AML-193 (cell line): ENCODE data around the gene PTPN20.
"Not testable (repeated sequence)": the region's sequence is repeated elsewhere in the genome, so short reads cannot be mapped to it uniquely, and the experiment has no call there.

Experiments used
- DNase-seq, 2 experiments: peaks; one replicate each; lab custom pipeline; 2025; lab: John Stamatoyannopoulos, UW

The PTPN20 gene

DNA sequence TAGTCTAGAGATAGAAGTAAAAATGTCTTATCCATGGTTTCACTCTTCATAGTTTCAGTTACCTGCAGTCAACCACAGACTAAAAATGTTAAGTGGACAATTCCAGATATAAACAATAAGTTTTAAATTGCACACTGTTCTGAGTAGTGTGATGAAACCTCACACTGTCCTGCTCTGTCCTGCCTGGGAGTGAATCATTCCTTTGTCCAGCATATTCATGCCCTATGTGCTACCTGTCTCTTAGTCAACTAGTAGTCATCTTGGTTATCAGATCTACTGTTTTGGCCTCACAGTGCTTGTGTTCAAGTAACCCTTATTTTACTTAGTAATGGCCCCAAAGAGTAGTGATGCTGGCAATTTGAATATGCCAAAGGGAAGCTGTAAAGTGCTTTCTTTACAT is 49.5 kb downstream of the PTPN20 start:
- not testable (repeated sequence) for DNase-seq

DNA sequence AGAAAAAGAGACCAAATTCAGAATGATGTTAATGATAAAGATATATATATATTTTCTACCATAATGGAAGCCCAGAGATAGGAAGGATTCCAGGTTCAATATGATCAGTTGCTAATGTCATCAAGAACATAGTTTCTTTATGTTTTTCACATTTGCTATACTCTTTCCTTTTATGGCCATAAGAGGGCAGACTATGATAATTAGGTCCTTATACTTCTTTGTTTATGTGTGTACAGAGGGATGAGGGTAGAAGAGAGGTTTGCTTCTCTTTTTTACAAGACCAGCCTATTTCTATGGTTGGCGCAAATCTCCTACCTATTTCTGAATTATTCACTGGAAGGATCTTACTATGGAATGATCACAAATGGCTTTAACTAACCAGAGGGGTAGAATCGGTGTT is 52.1 kb downstream of the PTPN20 start:
- DNase-seq = not testable (repeated sequence)

DNA sequence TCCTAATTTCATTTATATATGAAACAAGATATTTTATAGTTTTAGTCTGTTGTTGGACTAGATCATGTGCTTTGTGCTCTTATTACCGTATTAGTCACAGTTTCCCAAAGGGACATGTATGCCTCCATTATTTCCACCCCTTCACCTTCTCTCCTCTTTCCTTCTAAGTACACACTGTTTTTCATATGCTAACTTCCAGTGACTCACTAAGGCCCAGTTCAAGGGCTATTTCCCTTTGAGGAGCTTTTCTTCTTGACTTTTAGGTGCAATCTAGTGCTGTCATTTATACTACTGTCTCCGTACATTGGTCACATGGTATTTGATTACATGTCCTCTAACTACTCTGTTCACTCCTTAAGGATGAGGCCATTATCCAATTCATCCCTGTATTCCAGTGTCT is 55.8 kb downstream of the PTPN20 start:
- not testable (repeated sequence) for DNase-seq

DNA sequence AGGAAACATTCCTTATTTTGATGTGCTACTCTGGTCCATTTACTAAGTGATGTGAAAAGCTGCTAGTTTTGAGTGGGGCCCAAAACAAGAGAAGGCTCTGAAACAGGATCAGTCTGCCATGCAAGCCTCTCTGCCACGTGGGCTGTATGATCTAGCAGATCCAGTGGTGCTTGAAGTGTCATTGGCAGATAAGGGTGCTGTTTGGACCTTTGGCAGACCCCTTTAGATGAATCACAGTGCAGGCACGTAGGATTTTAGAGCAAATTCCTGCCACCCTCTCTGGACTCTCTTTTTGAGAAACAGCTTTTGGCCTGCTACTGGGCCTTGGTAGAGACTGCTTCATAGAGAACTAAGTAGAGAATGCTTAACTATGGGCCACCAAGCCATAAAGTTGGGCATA is 69.0 kb downstream of the PTPN20 start:
- DNase-seq = not testable (repeated sequence)

DNA sequence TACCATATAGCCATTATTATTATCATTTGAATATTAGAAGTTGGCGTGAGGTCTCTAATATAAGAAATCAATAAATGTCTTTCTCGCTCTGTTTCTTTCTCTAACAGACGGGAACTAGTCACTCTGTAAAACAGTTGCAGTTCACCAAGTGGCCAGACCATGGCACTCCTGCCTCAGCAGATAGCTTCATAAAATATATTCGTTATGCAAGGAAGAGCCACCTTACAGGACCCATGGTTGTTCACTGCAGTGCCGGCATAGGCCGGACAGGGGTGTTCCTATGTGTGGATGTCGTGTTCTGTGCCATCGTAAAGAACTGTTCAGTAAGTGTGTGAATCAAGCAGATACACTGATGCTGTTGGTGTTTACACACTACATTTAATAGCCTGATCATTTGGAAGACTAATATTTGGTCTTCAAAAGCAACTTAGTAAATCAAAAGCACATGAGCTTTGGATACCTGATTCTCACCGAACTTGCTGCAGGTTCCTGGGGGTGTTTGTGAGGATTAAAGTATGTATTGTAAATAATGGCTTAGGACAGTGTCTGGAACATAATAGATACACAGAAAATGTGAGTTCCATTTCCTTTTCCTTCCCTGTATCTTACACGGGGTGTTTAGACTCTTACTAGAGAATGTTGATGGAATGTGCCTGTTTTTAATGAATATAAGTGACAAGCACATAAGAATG is 76.2 kb downstream of the PTPN20 start:
- not testable (repeated sequence) for DNase-seq

DNA sequence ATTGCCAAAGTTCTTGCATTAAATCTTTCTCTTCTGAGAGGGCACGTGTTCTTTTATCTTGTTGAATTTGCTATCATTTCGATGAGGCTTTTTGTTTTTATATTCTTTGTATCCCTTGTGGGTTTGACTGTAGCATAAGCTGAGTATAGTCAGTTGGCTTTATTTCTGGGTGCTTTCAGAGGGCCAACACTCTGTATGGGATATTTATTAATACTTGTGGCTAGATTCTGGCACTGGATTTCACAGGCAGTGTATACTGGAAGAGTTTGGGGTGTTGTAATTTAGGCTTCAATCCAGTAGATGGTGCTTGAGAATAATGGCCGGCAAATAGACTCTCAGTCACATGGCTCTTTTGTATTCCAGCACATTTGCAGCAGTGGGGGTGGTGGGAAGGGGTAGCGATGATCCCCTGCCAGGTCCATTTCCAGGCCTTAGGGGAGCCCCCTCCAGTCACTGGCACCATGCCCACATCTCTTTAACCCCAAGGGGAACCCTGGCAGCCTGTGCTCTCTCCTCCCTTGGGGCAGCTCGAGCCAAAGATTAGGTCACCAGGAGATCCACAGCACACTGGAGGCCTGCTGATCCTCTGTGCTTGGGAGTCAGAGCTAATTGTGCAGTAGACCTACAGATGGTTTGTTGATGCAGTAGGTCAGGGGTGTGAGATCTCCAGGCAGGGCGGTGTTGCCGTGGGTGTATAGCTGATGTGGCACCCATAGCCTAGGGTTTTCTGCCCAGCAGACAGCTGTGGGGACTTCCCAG is 81.8 kb downstream of the PTPN20 start:
- DNase-seq = peak; percentile 36 to 49

DNA sequence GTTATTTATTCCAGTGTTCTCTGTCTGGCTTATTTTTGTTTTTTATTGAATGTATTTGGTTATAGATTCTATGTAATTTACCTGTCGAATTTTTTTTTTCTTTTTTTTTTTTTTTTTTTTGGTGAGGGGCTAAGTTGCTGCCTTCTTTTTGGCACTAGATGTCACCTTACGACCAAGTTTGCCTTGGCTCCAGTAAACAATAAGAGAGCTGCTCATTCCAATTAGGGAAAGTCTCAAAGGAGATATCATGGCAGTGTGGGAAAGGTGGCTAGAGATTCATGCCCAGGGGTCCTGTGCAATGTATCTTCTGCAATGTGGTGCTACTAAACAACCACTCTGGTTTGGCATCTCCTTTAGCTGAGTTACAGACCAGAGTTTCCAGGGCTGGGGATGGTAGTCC is 84.0 kb downstream of the PTPN20 start:
- DNase-seq = no peak

DNA sequence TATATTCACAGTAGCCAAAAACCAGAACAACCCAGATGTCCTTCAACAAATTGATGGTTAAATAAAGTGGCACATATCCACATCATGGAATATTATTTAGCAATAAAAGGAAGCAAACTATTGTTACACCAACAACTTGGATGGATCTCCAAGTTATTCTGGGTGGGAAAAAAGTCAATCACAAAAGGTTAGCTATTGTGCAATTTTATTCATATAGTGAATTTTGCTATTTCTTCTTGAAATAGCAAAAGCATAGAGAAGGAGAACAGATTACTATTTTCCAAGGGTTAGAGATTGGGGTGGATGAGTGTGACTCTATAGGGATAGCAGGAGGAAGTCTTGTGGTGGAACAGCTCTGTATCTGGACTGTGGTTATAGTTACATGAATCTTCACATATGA is 87.0 kb downstream of the PTPN20 start:
- no peak for DNase-seq

DNA sequence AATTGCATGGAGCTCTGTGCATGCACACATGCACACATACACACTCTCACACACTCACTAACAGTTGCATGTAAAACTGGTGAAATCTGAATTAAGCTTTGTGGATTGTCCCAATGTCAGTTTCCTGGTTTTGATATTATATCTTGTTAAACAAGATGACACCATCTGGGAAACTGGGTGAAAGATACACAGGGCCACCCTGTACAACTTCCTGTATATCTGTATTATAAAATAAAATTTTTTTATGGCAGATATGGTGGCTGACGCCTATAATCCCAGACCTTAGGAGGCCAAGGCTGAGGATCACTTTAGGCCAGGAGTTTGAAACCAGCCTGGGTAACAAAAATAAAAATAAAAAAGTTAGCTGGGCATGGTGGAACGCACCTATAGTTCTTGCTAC is 87.4 kb downstream of the PTPN20 start:
- DNase-seq = no peak

DNA sequence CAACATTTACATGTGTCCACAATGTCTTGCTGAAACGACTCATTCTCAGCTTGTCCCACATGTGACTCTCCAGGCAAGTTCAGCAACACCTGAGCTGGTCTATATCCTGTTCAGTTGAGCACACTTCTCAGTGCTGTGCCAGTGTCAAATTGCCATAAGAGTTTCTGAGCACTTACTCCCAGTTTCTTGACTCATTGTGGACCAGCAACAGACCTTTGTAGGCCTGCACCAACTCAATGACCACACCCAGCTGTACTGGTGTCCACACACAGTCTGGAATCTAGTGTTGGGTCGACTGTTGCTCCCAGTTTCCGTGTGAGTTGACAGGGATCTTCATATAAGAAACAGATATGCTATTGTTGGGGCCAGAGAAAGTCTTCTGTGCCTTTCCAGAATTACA is 88.0 kb downstream of the PTPN20 start:
- no peak for DNase-seq

DNA sequence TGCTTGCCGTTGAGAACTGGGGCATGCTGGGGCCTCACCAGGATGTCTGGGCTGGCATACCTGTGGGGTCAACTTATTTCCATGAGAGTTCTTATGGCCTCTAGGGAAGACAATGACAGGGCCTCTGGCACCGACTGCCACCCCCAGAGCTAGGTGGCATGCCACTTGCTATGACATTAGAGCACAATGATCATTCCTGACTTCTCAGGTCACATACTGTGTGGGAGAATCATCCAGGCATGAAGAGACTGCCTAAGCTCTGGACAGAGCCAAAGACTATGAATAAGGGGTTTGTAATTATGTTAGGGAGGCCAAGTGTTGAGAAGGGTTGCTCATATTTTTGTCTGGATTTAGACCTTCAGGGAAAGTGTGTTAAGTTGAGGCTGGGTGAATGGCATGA is 97.5 kb downstream of the PTPN20 start:
- no peak for DNase-seq

DNA sequence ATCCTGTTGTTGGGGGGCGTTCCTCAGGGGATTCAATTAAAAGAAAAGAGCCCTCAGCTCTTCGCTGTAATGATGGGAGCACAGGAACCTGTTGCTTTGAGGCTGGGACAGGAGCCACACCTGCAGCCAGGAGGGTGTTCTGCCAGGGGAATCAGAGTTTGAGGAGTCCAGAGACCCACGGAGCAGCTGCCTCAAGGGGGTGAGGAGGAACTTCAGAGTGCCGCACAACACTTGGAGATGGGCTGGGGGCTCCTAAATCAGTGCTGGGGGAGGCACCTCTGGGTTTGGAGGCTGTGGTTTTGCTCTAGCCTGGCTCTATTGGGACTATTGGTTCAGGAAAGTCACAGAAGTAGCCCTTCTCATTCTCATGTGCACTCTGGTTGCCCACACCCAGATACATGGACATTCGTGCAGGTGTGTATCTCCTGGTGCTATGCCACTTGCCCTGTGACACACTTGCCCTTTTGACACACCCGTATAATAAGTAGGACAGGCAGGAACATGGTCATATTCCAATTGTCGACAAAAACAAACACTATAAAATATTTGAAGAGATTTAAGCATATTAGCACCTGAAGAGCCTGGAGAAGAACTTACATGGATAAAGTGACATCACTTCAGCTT is 98.1 kb downstream of the PTPN20 start:
- no peak for DNase-seq

DNA sequence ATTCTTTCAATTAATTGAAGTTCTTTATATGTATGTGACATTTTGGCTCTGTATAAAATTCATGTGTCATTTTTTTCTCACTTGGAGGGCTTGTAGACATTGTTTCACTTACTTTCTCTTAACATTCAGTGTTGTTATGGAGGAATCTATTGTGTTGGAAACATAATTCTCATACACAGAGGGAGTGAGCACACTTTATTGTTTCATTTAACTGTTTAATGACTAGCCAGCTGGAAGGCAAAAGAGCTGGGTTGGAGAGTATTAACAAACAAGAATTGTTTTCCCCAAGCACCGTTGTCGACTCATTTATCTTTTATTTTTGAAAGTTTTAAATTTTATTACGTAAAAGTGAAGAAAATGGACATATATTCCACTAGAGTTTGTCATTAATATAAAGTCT is 98.8 kb downstream of the PTPN20 start:
- DNase-seq = no peak

DNA sequence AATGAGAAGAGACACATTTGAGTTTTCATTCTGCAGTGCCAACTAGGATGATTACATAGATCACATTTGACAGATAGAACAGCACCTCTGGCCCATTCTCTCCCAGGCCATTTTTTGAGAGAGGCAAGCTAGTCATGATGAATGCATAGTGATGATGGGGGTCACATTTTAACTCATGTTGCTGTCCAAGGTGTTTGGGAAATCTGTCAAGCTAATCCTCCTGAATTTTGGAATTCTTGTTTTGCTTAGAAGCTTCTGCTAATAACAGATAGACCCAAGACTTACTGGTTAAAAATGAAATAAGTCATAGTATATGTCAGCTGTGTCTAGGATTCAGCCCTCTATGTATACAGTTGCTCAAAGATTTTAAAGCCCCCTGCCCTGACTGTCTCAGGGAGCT is 101.0 kb downstream of the PTPN20 start:
- DNase-seq = no peak

DNA sequence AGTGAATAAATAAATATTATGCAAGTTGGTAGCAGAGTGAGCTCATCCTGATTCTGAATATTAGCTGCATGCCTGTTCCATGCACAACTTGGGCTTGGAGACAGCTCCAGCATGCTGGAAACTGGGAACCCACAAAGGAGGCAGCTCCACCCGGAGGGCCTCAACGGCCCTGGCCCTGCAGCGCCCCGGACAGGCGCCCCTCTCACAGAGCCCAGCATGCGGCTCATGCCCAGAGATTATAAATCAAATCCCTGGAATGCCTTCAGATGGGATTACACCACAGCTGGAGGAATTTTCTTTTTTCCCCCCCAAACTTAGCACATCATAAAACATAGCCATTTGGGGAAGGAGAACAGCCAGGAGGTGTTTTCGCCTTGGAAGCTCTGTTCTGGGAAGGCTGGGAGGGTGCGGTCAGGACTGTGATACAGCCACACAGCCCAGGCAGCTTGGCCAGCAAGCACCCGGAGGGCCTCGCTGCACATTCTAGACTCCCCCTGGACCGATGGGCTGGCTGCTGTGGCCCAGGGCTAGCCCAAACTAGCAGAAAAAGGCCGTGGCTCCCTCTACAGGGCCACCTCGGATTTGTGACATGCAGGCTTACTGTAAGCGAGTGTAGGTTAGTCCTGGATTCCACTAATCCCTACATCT is 102.4 kb downstream of the PTPN20 start:
- no peak for DNase-seq

DNA sequence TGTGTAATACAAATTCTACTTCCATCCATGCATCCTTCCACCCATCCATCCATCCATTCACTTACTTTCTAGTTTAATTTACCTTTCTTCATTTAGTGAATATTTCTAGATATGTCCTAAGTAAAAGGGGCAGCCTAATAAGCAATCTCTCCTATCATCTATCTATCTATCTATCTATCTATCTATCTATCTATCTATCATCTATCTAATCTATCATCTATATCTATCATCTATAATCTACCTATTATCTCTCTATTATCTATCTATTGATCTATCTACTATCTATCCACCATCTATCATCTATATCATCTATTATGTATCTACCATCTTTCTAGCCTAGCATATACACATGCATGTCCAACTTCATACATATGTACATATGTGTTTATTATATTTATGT is 104.2 kb downstream of the PTPN20 start:
- DNase-seq = no peak

DNA sequence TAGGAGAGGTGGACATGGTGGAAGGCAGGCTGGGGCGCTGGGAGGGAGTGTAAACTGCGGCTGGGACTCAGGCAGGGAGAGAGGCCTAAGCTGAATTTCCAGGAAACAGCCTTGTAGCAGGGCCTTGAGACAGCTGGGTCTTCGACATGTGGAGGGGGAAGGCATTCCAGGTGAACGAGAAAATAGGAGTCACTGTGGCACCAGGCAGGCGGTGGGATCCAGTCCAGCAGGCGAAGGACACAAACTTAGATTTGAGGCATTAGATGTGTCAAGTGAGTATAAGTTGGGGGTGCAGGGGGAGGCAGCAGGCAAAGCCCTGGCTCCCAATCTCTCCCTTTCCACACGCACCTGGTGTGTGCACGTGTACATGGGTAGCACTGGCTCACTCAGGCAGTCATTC is 105.3 kb downstream of the PTPN20 start:
- no peak for DNase-seq

DNA sequence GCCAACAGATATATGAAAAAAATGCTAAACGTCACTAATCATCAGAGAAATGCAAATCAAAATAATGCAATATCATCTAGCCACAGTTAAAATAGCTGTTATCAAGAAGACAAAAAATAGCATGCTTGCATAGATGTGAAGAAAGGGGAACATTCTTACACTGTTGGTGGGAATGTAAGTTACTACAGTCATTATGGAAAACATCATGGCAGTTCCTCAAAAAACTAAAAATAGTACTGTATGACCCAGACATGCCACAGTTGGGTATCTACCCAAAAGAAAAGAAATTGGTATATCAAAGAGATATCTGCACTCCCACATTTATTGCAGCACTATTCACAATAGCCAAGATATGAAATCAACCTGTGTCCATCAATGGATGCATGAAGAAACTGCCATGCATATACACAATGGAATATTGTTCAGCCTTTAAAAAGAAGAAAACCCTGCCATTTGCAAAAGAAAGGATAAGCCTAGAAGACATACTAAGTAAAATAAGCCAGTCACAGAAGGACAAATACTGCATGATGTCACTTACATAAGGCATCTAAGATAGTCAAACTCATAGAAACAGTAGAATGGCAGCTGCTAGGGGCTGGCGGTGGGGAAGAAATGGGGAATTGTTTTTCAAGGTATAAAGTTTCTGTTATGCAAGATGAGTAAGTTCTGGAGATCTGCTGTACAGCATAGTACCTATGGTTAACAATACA is 107.0 kb downstream of the PTPN20 start:
- DNase-seq = no peak

DNA sequence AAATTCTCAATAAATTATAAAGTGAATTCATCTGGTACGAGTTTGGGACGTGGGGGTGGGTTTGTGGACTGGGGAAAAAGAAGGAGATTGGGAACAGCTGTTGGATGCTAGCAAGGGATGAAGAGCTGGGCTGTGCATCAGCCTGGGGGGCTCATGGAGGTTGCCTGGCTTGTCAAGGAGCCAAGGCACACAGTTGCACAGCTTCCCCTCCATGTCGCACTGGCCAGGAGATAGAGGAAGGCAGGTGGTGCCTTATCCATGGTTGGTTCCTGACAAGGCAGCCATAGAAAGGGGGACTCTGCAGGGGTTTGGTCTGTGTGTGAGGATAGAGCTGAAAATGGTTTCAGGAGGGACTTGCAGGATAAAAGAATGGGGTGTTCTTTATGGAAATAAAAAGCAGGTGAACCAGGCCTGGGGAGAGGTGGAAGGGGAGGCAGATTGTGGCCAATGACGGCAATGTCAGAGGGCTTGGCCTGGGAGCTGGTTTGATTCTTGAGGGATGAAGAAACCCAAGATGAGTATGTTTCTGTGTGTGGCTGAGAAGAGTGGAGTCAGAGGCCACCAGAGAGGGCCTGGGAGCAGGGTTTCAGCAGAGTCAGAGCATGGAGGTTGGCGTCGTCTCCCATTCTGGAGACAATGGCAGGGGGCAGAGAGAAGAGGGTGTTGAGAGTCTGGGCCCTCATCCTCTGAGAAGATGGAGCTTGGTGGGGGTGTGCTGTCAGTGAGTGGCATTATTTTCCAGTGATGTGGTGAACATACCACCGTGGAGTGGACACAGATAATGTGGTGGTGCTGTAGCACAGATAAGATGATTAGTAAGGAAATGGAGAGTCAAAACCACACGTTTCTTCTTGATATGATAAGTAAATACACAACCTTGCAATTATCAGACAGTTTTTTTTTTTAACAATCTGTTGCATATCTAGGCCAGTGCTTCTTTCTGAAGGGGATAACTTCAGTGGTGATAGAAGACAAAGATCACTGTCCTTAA is 108.2 kb downstream of the PTPN20 start:
- no peak for DNase-seq

DNA sequence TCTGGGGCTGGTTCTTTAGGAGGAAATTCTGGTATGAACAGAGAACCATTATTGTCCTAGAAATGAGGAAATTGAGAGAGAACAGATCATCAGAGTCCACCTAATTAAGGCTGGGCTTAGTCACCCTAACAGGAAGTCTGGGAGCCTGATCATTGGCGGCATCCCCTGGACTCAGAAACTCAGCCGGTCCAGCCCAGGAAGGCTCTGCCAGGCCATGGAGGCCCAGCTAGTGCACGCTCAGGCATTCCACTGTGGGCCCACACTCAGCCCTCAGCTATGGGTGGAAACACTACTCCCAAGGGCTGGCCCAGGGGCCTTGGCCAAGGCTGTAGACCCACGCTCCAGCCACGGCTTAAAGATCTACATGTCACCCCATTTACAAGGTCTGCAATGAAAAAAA is 109.2 kb downstream of the PTPN20 start:
- DNase-seq = no peak

DNA sequence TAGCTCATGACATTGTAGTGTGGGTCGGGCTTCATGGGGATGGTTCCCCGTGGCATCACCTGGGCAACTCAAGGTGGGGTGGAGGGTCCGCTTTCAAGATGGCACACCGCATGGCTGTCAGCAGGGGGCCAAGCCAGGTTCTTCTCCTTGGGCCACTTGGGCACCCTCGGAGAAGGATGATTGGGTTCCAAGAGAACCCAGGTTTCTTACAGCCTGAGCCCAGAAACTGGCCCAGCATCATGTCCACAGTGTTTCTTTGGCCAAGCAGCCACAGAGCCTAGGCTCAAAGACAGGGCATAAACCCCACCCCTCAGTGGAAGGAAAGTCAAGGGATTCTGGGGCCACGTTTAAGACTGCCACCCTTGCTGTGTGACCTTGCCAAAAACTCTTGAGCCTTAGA is 110.6 kb downstream of the PTPN20 start:
- no peak for DNase-seq
